ENCODE results near the gene PHF21B. TPM values are rescaled to one million over a fixed set of nuclear protein-coding genes. Genes with fewer than 3 reads are reported as not detected.

The PHF21B gene
- total and polyA plus RNA-seq, 12 donors, result 0.07 to 0.98 (median 0.50) TPM; not detected in 4

- TF ChIP-seq CTCF (IDR thresholded peaks at IDR 0.05), result no peak
- Histone ChIP-seq H3K9me3 (no peaks in the 10 kb centered on the region), H3K36me3 (no peaks in the 10 kb centered on the region), H3K4me3 (no peak overlapping the region), H3K27ac (no peak overlapping the region), H3K4me1 (no peaks in the 10 kb centered on the region), H3K27me3 (peaks cover 0 to 32% (median 9%) of the 10 kb centered on the region in 7 donors)
- ATAC-seq (no peak), DNase-seq (no peak)
- intact Hi-C loops (cut with DNase I), result loop anchor here in 4 of 10 donors (5.0 to 10.0 kb wide), 3 partner anchors 120 to 350 kb away; no protein-coding TSS in a partner anchor
- 85% methylated on average over 9 of the region's 9 CpGs for WGBS, 2 donors
Observed at GRCh38 chr22:44974454-44974853, 35.4 kb downstream of the PHF21B start.

DNA sequence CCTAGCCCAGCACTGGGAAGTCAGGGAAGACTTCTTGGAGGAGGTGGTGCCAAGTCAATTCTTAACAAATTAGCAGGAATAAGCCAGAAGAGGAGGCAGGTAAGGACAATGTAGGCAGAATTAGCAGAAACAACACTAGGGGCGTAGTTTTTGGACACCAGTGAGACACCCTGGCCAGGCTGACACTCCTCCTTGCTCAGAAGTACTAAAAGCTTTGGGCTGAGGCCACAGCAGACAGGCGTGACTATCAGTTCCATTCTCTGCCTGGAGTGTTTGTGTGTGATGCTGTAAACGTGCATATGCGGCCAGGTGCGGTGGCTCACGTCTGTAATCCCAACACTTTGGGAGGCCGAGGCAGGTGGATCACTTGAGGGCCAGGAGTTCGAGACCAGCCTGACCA, 36.0 kb downstream of the PHF21B start:
- intact Hi-C loops (cut with DNase I), result loop anchor here in 4 of 10 donors (5.0 to 10.0 kb wide), 3 partner anchors 121 to 351 kb away; no protein-coding TSS in a partner anchor
- 85 to 87% methylated on average over 8 of the region's 8 CpGs for WGBS, 2 donors

DNA sequence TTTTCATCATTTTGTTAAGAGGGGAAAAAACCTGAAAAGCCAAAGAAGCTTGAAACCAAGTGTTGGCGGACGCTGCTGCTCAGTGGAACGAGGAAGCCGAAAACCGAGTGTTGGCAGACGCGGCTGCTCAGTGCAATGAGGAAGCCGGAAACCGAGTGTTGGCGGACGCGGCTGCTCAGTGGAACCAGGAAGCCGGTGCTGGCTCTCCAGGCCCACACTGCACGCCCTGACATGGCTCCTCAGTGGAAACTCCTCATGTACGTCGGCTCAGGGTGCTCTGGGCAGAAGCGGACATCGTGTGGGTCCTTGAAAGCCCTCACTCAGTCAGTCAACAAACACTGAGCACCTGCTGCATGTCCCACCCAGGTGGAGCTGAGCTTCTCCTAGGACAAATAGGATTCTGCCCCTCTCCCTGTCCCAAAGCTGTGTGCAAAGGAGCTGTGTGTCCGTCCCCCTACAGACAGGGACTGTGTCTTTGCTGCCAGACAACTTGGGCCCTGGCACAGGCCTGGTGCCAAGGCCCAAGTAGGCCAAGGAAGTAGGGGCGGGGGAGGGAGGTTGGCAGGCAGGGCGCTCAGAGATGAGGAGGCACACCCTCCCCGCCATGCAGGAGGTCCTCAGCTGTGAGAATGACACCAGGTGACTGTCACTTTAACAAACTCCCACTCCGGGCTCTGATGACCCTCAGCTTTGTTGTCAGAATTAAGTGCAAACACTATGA, 37.3 kb downstream of the PHF21B start:
- intact Hi-C loops (cut with DNase I), result loop anchor here in 4 of 10 donors (5.0 to 10.0 kb wide), 3 partner anchors 122 to 352 kb away; no protein-coding TSS in a partner anchor

More for the DNA sequence above, 36.0 kb downstream of the PHF21B start:
- DNase-seq, result no peak
- no peak for TF ChIP-seq CTCF (IDR thresholded peaks at IDR 0.05)
- Histone ChIP-seq H3K4me1 (no peaks in the 10 kb centered on the region), H3K27ac (no peak overlapping the region), H3K36me3 (no peaks in the 10 kb centered on the region), H3K4me3 (no peak overlapping the region), H3K9me3 (no peaks in the 10 kb centered on the region), H3K27me3 (peaks cover 0 to 29% (median 8%) of the 10 kb centered on the region in 7 donors)
- ATAC-seq, result no peak

More for the DNA sequence above, 37.3 kb downstream of the PHF21B start:
- ATAC-seq, result no peak
- Histone ChIP-seq H3K9me3 (no peaks in the 10 kb centered on the region), H3K27me3 (peaks cover 0 to 28% (median 8%) of the 10 kb centered on the region in 7 donors), H3K36me3 (no peaks in the 10 kb centered on the region), H3K27ac (no peak overlapping the region), H3K4me1 (no peaks in the 10 kb centered on the region), H3K4me3 (no peak overlapping the region)
- TF ChIP-seq CTCF (IDR thresholded peaks at IDR 0.05), result no peak
- WGBS, 2 donors, result 68 to 71% methylated on average over 23 of the region's 23 CpGs
- no peak for DNase-seq

Data from heart right ventricle (tissue), 16 donors.